Measurements from ENCODE around the gene GHSR. TPM values are rescaled to one million over a fixed set of nuclear protein-coding genes. Genes with fewer than 3 reads are reported as not detected.

Gene GHSR
- total and polyA plus RNA-seq, 7 donors, result not detected

- no peak overlapping the region for H3K27ac ChIP-seq
- no peaks in the 10 kb centered on the region for H3K36me3 ChIP-seq (ENCODE audit: insufficient read depth in 1 of 2, low read depth in 1 of 2)
- no peak for ATAC-seq
- intact Hi-C loops (cut with DNase I), result no loop called here
- H3K27me3 ChIP-seq (ENCODE audit: insufficient read depth in 3 of 3, low read length in 2 of 3), result peaks cover 4 to 42% (median 21%) of the 10 kb centered on the region in 3 donors
- TF ChIP-seq CTCF (IDR thresholded peaks at IDR 0.05), result no peak
- H3K4me1 ChIP-seq, result no peaks in the 10 kb centered on the region
- H3K9me3 ChIP-seq, result no peaks in the 10 kb centered on the region
- DNase-seq, result no peak
- WGBS, 3 donors, result 80 to 88% (median 83%) methylated on average over 6 of the region's 6 CpGs
- H3K4me3 ChIP-seq, result no peak overlapping the region
Observed at GRCh38 chr3:172444821-172445220, 3.4 kb downstream of the GHSR start.

- no peak for TF ChIP-seq CTCF (IDR thresholded peaks at IDR 0.05)
- DNase-seq, result no peak
- WGBS, 3 donors, result 85 to 93% (median 85%) methylated on average over 1 of the region's 1 CpG
Observed at GRCh38 chr3:172442606-172443005, 5.7 kb downstream of the GHSR start.

GRCh38 chr3:172441581-172441980 lies 6.7 kb downstream of the GHSR start:
- Histone ChIP-seq H3K36me3 (ENCODE audit: insufficient read depth in 1 of 2, low read depth in 1 of 2) (no peaks in the 10 kb centered on the region), H3K4me1 (no peaks in the 10 kb centered on the region), H3K27me3 (ENCODE audit: insufficient read depth in 3 of 3, low read length in 2 of 3) (peaks cover 0 to 10% (median 0%) of the 10 kb centered on the region in 3 donors), H3K9me3 (no peaks in the 10 kb centered on the region), H3K27ac (no peak overlapping the region), H3K4me3 (no peak overlapping the region)
- intact Hi-C loops (cut with DNase I), result no loop called here
- no peak for TF ChIP-seq CTCF (IDR thresholded peaks at IDR 0.05)
- no peak for DNase-seq
- no peak for ATAC-seq
- 82 to 84% (median 84%) methylated on average over 5 of the region's 5 CpGs for WGBS, 3 donors

More at GRCh38 chr3:172442606-172443005, 5.7 kb downstream of the GHSR start:
- H3K9me3 ChIP-seq, result no peaks in the 10 kb centered on the region
- no peak overlapping the region for H3K4me3 ChIP-seq
- intact Hi-C loops (cut with DNase I), result no loop called here
- H3K36me3 ChIP-seq (ENCODE audit: insufficient read depth in 1 of 2, low read depth in 1 of 2), result no peaks in the 10 kb centered on the region
- no peak for ATAC-seq
- no peaks in the 10 kb centered on the region for H3K4me1 ChIP-seq
- H3K27me3 ChIP-seq (ENCODE audit: insufficient read depth in 3 of 3, low read length in 2 of 3), result peaks cover 3 to 20% (median 4%) of the 10 kb centered on the region in 3 donors
- H3K27ac ChIP-seq, result no peak overlapping the region

GRCh38 chr3:172438186-172438585 lies 10.1 kb downstream of the GHSR start:
- H3K27ac ChIP-seq, result no peak overlapping the region
- intact Hi-C loops (cut with DNase I), result no loop called here
- DNase-seq, result no peak
- no peaks in the 10 kb centered on the region for H3K36me3 ChIP-seq (ENCODE audit: insufficient read depth in 1 of 2, low read depth in 1 of 2)
- H3K4me1 ChIP-seq, result no peaks in the 10 kb centered on the region
- 55 to 62% (median 58%) methylated on average over 4 of the region's 4 CpGs for WGBS, 3 donors
- no peak for ATAC-seq
- no peak overlapping the region for H3K4me3 ChIP-seq
- TF ChIP-seq CTCF (IDR thresholded peaks at IDR 0.05), result no peak
- no peaks in the 10 kb centered on the region for H3K27me3 ChIP-seq (ENCODE audit: insufficient read depth in 3 of 3, low read length in 2 of 3)
- H3K9me3 ChIP-seq, result no peaks in the 10 kb centered on the region

GRCh38 chr3:172437713-172438112 lies 10.5 kb downstream of the GHSR start:
- Histone ChIP-seq H3K4me1 (no peaks in the 10 kb centered on the region), H3K4me3 (no peak overlapping the region), H3K36me3 (ENCODE audit: insufficient read depth in 1 of 2, low read depth in 1 of 2) (no peaks in the 10 kb centered on the region), H3K9me3 (no peaks in the 10 kb centered on the region), H3K27ac (no peak overlapping the region), H3K27me3 (ENCODE audit: insufficient read depth in 3 of 3, low read length in 2 of 3) (no peaks in the 10 kb centered on the region)
- intact Hi-C loops (cut with DNase I), result no loop called here
- DNase-seq (no peak), ATAC-seq (no peak)
- TF ChIP-seq CTCF (IDR thresholded peaks at IDR 0.05), result no peak
